ENCODE results near the gene RSPH1.

GRCh38 chr21:42490720-42491119 is 5.3 kb downstream of the RSPH1 start:
- TF ChIP-seq POLR2AphosphoS5 (IDR thresholded peaks at IDR 0.05), result no peak
- TF ChIP-seq CTCF (IDR thresholded peaks at IDR 0.05), result no peak
- TF ChIP-seq POLR2A (IDR thresholded peaks at IDR 0.05), result no peak
- no peak for TF ChIP-seq EP300 (IDR thresholded peaks at IDR 0.05)
